Fibroblast of skin of scalp (primary cell): ENCODE data around the gene SNAP47.

Experiments
- DNase-seq: peaks from one replicate; pipeline ENCODE4 v3.0.0-alpha.2; 2013

SNAP47 gene

DNA sequence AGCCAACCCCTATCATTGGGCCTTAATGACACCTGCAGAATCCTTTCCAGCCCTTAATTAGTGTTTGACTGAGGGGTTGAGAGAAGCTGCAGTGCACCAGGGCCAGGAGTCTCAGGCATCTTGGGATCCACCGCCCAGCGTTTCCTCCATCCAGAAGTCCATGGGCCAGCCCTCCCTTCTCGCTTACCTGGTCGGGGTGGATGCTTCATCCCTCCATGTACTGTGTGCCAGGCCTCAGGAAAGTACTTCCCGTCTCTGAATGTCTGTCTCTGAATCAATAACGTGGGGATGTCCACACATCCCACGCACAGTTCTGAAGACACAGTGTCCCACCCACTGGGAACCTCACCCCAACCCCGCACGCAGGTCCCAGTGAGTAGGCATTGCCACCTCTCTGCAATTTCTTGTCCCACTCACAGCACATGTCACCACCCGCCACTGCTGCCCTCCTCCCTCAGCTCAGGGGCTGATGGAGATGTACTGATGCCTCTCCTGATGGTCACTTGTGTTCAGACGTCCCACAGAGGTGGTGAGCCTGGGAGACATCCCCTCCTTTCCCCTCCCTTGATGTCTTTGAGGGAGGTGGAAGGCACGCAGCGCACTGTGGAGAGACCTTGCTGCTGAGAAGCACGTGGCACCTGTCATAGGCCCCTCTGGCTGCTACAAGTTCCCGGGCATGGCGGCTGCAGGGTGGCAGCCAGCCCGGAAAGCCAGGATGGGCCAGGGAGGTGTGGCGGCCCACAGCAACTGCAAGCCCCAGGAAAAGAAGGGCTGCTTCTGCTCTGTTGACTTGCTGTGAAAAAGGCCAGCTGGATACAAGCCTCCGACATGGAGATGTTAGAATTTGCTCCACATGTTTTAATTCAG lies 50.8 kb downstream of the SNAP47 start:
- DNase-seq = no peak

DNA sequence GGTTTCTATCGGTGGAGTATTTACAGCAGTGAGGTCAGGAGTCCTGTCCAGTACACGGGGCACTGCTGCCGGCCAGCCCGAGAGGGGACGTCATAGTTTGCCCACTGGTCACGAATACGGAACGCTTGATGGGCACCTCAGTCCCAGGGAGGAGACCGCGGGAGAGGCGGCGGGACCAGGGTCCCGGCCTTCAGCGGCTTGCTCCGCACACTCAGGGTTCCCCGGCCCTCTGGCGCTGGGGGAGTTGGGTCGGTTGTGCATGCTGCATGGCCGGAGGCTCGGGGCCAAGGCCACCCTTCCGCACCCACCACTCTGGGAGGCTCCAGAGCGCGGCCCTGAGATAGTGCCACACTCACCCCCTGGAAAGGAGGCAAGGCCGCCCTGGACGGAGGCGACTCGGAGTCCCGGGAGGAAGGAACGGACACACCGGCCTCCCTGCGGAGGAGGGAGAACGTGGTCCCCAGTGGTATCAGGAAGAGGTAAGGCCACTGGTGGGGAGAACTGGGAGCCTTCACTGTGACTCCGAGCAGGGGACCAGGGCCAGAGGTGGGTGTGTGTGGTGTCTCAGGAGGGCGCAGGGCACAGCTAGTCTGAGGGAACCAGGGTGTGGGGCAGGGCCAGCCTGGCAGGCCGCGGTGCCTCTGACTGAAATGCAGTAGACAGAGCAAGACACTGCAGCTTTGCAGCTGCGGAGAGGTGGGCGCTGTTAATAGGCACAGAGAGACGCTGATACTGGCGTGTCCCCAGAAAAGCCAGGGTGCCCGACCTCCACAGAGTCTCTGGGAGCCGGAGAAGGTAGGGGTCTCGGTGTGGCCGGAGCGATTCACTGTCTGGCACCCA lies 51.7 kb downstream of the SNAP47 start:
- DNase-seq = no peak

DNA sequence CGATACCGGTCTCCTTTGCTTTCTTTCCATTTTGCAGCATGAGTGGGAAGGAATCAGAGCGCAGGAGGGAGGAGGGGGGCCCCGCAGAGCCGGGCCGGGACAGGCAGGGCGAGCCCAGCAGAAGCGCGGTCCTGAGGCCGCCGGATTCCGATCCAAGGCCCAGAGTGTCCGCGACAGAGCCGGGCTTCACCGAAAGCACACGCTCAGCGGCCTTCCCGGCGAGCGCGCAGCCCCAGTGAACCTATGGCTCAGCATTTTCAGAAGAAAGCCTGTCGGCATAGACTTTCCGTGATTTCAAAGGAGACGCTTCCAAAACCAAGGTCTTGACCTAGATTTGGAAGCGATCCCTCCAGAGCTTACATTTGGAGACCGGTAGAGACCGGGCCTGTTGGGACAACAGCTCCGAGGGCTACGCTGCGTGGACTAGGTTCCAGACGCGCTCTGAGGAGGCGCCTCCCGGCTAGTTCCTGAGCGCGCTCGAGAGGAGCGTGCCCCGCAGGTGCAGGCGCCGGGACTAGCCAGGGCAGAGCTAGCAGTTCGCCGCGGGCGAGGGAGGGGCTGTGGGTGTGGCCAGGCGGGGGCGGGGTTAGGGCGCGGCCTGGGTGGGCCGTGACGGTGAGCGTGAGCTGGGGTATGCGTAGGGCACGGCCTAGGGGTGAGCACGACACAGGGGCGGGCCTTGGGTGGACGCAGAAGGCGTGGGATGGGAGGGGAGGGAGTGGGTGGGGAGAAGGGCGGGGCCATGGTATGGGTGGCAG lies 52.5 kb downstream of the SNAP47 start:
- peak; percentile 92 for DNase-seq

- DNase-seq = no peak
These were observed 53.2 kb downstream of the SNAP47 start for GRCh38 chr1:227788271-227789083.

GRCh38 chr1:227789084-227790033 lies 54.1 kb downstream of the SNAP47 start:
- no peak for DNase-seq

- DNase-seq = no peak
These were observed 54.8 kb downstream of the SNAP47 start for GRCh38 chr1:227790034-227790400.

- no peak for DNase-seq
These were observed 55.6 kb downstream of the SNAP47 start for GRCh38 chr1:227790868-227791267.

DNA sequence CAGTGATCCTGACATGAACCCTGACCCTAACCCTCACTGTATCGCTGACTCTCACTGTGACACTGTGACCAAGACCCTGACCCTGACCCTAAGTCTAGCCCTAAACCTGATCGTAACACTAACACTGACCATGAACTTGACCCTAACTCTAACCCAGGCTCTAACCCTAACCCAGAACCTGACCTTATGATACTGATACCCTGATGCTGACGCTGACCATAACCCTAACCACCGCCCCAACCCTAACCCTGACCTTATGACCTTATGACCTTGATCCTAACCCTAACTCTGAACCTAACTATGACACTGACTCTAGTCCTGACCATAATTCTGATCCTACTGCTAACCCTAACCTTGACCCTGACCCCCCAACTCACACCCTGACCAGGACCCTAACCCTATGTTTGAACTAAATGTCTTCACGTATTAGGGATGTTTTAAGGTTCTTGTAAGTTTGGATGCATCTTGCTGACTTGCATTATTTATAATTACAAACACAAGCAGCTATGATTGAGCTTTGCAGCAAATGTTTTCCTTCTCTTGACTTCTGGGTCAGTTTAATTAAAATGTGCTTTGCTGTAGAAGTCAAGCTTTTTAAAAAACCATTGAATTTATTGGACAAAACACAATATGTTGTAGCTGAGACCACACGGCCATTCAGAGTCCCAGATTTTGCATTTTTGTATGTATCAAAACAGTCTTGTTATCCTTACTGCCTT lies 56.3 kb downstream of the SNAP47 start:
- DNase-seq = no peak

- no peak for DNase-seq
These were observed 57.2 kb downstream of the SNAP47 start for GRCh38 chr1:227792216-227793078.

GRCh38 chr1:227793079-227793947 lies 58.1 kb downstream of the SNAP47 start:
- no peak for DNase-seq

DNA sequence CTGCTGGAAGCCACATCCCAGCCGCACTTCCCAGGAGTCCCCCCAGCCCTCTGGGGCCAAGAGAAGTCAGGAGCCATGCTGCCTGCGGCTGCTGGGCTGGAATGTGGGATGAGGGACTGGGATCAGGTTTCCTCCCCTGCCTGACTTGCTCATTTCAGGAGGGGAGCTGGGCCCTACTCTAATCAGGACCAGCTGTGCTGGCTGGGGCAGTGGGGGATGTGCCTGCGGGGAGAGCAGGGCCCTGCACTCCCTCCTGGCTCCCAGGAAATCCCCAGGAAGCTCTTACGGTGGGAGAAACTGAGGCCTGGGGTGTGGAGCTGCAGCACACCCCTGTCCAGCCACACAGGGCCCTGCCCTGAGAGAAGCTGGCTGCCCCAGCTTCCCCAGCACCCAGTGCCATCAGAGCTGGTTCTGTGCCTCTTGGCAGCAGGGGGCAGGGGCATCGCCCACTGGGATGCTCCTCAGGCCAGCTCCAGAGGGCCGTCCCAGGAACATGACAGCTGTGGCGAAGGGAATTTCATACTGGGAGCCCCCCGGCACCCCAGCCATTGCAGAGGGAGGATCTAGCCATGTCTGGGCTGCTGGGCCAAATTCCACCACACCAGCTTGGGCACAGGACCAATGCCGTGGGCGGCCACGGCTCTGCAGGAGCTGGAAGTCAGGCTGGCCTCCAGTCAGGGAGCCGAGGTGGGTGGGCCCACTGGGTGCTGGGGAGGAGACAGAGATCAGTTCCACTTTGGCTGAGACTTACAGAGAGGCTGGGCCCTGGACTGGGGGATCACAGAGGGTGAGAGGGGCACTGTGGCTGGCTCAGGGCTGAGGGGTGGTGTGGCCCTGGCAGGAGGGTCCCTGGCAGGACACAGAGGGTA lies 58.9 kb downstream of the SNAP47 start:
- peak; percentile 99 for DNase-seq

DNA sequence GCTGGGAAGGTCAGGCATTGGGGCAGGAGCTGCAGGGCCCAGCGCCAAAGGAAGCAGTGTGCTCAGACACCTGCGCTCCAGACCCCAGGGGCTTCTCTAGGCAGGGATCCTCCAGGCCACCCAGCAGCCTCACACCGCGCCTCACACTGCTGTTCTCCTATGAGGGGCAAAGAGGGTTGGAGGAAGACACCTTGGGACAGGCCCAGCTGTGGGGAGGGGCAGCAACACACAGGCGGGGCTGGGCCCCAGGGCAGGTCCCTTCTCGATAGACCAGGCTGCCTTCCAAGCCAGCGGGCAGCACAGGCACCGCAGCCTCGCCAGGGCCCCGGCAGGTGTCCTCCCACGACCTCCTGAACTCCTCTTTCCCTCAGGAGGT lies 59.6 kb downstream of the SNAP47 start:
- DNase-seq = no peak

- DNase-seq = no peak
These were observed 60.5 kb downstream of the SNAP47 start for GRCh38 chr1:227795732-227796131.

GRCh38 chr1:227796359-227796915 lies 61.2 kb downstream of the SNAP47 start:
- DNase-seq = no peak

DNA sequence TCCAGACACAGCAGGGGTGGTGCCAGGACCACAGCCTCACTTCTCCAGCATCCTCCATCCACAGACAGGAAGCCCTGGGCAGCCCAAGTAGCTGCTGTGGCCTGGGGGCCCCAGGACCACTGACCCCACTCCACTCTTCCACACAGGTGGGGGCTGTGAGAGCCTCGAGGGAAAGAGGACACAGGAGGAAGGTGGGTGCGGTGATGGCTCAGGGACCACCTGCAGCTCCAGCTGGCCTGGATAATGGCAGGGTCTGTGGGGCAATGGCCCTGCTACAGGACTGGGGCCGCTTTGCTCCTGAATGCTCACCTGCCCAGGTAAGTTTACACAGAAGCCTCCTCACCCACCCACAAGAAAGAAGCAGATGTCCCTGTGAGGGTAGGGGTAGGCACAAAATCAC lies 61.9 kb downstream of the SNAP47 start:
- no peak for DNase-seq

GRCh38 chr1:227797625-227798024 lies 62.4 kb downstream of the SNAP47 start:
- DNase-seq = no peak
